NCI-H82 treated with DMSO at 0.1 percent for 48 hours (cell line): ENCODE data around the gene CT47A7.
"Not testable (repeated sequence)": the region's sequence is repeated elsewhere in the genome, so short reads cannot be mapped to it uniquely, and the experiment has no call there.

ENCODE experiments used
- DNase-seq: peaks from one replicate; lab custom pipeline; 2025; ENCODE audit not compliant: unreplicated experiment; lab: John Stamatoyannopoulos, UW

Gene CT47A7

DNA sequence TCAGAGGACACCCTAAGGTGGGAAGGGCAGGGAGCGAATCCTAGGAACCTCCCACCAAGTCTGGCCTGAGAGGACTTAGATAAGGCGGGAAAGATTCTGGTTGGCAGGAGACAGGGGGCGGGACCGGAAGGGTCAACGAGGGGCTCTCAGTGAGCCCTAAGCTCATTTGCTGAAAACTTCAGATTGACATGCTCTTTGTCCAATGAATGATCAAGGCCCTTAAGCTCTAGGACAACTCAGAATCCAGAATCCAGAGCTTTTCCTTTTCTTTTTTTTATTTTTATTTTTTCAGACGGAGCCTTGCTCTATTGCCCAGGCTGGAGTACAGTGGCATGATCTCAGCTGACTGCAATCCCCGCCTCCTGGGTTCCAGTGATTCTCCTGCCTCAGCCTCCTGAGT is at the start of gene CT47A7:
CT47A7 (minus strand) TSS at position 101 of the 400 bp plus-strand sequence. CDS start 255 bp downstream, outside the sequence.
- not testable (repeated sequence) for DNase-seq

DNA sequence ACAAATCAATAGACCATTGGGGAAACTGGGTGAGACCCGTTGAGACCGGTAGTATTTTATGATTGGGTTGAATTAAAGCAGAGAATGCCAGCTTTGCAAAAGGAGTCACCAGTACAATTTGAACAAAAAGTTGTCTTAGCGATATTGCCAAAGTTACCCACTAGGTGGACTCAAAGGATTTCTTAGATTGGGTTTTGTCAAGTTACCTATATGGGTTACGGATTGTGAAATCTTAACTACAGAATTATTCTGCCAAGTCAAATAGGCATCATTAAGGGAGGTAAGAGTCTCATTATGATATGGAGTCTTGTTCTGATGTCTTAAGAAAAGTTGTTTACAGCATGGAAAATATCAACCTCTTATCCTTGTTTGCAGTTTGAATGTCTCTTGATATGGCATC is 44.2 kb upstream of the CT47A7 start:
- peak; percentile 24 for DNase-seq

DNA sequence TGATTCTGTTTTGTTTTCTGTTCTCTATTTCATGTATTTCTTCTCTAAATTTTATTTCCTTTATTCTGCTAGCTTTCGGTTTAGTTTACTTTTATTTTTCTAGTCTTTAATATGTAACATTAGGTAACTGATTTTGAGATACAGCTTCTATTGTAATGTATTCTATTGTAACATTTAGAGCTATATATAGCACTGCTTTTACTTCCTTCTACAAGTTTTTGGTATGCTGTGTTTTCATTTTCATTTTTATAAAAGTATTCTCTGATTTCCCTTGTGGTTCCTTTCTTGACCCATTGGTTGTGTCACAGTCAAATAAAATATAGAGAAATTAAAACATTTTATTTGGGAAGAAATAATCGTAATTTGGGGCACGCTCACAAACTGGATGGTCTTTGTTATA is 43.0 kb upstream of the CT47A7 start:
- DNase-seq, result no peak

DNA sequence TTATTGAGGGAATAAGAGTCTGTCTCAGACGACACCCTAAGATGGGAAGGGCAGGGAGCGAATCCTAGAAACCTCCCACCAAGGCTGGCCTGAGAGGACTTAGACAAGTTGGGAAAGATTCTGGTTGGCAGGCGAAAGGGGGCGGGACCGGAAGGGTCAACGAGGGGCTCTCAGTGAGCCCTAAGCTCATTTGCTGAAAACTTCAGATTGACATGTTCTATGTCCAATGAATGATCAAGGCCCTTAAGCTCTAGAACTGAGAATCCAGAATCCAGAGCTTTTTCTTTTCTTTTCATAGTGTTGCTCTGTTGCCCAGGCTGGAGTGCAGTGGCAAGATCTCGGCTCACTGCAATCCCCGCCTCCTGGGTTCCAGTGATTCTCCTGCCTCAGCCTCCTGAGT is 29.3 kb upstream of the CT47A7 start, which contains the start of gene CT47A1:
CT47A1 (minus strand) TSS at position 101 of the 400 bp plus-strand sequence. CDS start 231 bp downstream, outside the sequence.
- not testable (repeated sequence) for DNase-seq
